ENCODE data around the gene LBP.

LBP gene

DNA sequence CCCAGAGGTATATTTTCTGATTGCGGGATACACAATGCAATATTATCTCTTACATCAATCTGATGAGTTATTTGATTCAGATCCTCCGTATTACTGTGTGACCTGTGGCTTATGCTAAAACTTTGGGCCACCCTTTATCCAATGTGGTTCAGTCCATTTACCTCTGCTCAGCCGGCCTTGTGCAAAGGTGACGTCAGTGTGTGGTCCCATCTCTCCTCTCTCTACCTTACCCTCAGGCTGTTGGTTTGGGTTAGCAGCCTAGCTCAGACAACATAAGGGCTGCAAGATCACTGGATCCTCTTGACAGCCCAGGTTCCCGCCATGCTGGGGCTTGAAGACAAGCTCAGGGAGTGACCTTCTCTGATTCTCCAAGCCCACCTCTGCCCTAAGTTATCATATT is 55.8 kb downstream of the LBP start:
- Histone ChIP-seq H3K27ac (replicated peaks) (no peak overlapping the region), H3K4me3 (replicated peaks; ENCODE audit: insufficient read depth, low read length) (no peak overlapping the region), H3K27me3 (ENCODE audit: insufficient read depth, poor library complexity, severe bottlenecking) (no peaks in the 10 kb centered on the region)
- no peak for DNase-seq (ENCODE audit: low read depth in 1 of 2, low spot score in 1 of 2)
- TF ChIP-seq, protein P1, sequence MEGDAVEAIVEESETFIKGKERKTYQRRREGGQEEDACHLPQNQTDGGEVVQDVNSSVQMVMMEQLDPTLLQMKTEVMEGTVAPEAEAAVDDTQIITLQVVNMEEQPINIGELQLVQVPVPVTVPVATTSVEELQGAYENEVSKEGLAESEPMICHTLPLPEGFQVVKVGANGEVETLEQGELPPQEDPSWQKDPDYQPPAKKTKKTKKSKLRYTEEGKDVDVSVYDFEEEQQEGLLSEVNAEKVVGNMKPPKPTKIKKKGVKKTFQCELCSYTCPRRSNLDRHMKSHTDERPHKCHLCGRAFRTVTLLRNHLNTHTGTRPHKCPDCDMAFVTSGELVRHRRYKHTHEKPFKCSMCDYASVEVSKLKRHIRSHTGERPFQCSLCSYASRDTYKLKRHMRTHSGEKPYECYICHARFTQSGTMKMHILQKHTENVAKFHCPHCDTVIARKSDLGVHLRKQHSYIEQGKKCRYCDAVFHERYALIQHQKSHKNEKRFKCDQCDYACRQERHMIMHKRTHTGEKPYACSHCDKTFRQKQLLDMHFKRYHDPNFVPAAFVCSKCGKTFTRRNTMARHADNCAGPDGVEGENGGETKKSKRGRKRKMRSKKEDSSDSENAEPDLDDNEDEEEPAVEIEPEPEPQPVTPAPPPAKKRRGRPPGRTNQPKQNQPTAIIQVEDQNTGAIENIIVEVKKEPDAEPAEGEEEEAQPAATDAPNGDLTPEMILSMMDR (IDR thresholded peaks at IDR 0.05; ENCODE audit: insufficient read depth, low read length) = no peak
- no peak for TF ChIP-seq GABPA (IDR thresholded peaks at IDR 0.05; ENCODE audit: low read depth)
- TF ChIP-seq SPI1 (IDR thresholded peaks at IDR 0.05; ENCODE audit: borderline replicate concordance, low read depth) = no peak
- TF ChIP-seq, protein P2, sequence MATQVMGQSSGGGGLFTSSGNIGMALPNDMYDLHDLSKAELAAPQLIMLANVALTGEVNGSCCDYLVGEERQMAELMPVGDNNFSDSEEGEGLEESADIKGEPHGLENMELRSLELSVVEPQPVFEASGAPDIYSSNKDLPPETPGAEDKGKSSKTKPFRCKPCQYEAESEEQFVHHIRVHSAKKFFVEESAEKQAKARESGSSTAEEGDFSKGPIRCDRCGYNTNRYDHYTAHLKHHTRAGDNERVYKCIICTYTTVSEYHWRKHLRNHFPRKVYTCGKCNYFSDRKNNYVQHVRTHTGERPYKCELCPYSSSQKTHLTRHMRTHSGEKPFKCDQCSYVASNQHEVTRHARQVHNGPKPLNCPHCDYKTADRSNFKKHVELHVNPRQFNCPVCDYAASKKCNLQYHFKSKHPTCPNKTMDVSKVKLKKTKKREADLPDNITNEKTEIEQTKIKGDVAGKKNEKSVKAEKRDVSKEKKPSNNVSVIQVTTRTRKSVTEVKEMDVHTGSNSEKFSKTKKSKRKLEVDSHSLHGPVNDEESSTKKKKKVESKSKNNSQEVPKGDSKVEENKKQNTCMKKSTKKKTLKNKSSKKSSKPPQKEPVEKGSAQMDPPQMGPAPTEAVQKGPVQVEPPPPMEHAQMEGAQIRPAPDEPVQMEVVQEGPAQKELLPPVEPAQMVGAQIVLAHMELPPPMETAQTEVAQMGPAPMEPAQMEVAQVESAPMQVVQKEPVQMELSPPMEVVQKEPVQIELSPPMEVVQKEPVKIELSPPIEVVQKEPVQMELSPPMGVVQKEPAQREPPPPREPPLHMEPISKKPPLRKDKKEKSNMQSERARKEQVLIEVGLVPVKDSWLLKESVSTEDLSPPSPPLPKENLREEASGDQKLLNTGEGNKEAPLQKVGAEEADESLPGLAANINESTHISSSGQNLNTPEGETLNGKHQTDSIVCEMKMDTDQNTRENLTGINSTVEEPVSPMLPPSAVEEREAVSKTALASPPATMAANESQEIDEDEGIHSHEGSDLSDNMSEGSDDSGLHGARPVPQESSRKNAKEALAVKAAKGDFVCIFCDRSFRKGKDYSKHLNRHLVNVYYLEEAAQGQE (IDR thresholded peaks at IDR 0.05; ENCODE audit: insufficient replicate concordance, low read depth) = no peak
- TF ChIP-seq POLR2AphosphoS5 (IDR thresholded peaks at IDR 0.05; ENCODE audit: low read depth) = no peak

DNA sequence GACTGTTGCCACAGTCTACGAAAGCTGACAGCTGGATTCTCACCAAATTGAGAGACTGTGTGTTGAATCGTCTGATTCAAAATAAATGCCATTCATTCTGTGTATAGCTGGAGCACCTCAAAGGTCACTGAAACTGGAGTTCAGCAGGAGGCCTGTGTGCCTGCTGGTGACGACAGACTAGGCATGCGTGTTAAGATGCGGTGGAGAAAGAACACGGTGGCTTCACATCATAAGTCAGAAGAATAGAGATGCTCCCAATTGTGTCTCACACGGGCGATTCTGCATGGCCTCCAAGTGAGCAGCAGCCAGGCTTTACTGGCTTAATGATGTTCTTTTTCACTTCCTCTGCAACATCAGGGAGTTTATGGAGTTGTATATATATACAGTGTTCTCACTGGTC is 56.5 kb downstream of the LBP start:
- TF ChIP-seq SPI1 (IDR thresholded peaks at IDR 0.05; ENCODE audit: borderline replicate concordance, low read depth) (no peak), GABPA (IDR thresholded peaks at IDR 0.05; ENCODE audit: low read depth) (no peak), POLR2AphosphoS5 (IDR thresholded peaks at IDR 0.05; ENCODE audit: low read depth) (no peak)
- TF ChIP-seq, protein P1 (IDR thresholded peaks at IDR 0.05; ENCODE audit: insufficient read depth, low read length) = no peak
- TF ChIP-seq, protein P2 (IDR thresholded peaks at IDR 0.05; ENCODE audit: insufficient replicate concordance, low read depth) = no peak
- Histone ChIP-seq H3K27ac (replicated peaks) (no peak overlapping the region), H3K27me3 (ENCODE audit: insufficient read depth, poor library complexity, severe bottlenecking) (no peaks in the 10 kb centered on the region), H3K4me3 (replicated peaks; ENCODE audit: insufficient read depth, low read length) (no peak overlapping the region)
- no peak for DNase-seq (ENCODE audit: low read depth in 1 of 2, low spot score in 1 of 2)

DNA sequence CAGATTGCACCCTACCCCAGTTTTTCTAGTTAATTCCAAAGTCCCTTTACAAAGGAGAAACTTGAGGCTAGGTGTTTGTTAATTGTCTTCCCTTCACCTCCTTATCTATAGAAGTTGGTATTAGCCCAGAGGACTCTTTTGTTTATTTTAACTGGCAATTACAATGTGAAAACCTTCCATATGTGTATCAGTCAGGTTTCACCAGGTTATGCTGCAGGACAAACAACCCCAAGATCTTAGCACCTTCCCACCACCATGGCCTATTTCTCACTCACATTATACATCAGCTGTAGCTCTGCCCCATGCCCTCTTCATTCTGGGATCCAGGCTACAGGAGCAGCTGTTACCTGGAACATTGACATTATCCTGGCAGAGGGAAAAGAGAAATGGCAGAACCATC is 57.7 kb downstream of the LBP start:
- TF ChIP-seq SPI1 (IDR thresholded peaks at IDR 0.05; ENCODE audit: borderline replicate concordance, low read depth) = no peak
- no peak for TF ChIP-seq GABPA (IDR thresholded peaks at IDR 0.05; ENCODE audit: low read depth)
- TF ChIP-seq POLR2AphosphoS5 (IDR thresholded peaks at IDR 0.05; ENCODE audit: low read depth) = no peak
- TF ChIP-seq, protein P2 (IDR thresholded peaks at IDR 0.05; ENCODE audit: insufficient replicate concordance, low read depth) = no peak
- TF ChIP-seq, protein P1 (IDR thresholded peaks at IDR 0.05; ENCODE audit: insufficient read depth, low read length) = no peak
- H3K27me3 ChIP-seq (ENCODE audit: insufficient read depth, poor library complexity, severe bottlenecking) = no peaks in the 10 kb centered on the region
- H3K27ac ChIP-seq (replicated peaks) = no peak overlapping the region
- no peak for DNase-seq (ENCODE audit: low read depth in 1 of 2, low spot score in 1 of 2)
- H3K4me3 ChIP-seq (replicated peaks; ENCODE audit: insufficient read depth, low read length) = no peak overlapping the region

All from HL-60 (cell line).